ENCODE measurements around the gene IDUA.

The IDUA gene

DNA sequence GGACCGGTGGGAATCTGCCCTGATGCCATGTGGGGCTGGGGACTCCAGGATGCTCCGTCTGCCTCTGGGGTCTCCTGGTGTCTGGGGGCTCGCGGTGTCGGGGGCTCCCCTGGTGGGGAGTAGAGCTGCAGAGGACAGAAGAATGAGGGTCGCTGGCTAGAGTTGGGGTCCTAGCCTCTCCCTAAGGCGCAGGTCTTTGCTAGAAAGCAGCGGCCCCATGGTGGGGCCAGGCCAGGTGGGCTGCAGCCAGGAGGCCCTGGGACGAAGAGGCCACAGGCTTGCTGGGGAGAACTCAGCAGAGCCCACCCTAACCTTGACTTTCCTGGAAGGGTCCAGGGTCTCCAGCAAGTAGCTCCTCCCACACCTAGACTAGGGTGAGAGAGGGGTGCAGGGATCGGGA is 46.0 kb downstream of the IDUA start:
- TF ChIP-seq, protein P1, sequence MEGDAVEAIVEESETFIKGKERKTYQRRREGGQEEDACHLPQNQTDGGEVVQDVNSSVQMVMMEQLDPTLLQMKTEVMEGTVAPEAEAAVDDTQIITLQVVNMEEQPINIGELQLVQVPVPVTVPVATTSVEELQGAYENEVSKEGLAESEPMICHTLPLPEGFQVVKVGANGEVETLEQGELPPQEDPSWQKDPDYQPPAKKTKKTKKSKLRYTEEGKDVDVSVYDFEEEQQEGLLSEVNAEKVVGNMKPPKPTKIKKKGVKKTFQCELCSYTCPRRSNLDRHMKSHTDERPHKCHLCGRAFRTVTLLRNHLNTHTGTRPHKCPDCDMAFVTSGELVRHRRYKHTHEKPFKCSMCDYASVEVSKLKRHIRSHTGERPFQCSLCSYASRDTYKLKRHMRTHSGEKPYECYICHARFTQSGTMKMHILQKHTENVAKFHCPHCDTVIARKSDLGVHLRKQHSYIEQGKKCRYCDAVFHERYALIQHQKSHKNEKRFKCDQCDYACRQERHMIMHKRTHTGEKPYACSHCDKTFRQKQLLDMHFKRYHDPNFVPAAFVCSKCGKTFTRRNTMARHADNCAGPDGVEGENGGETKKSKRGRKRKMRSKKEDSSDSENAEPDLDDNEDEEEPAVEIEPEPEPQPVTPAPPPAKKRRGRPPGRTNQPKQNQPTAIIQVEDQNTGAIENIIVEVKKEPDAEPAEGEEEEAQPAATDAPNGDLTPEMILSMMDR (IDR thresholded peaks at IDR 0.05; ENCODE audit: insufficient read depth, low read length, missing control alignments) = no peak
- DNase-seq (ENCODE audit: low read depth, low spot score) = no peak
- H3K4me3 ChIP-seq (ENCODE audit: low read depth, low read length) = no peak overlapping the region
- ChIA-PET POLR2A (no interaction called here), CTCF (no interaction called here)

DNA sequence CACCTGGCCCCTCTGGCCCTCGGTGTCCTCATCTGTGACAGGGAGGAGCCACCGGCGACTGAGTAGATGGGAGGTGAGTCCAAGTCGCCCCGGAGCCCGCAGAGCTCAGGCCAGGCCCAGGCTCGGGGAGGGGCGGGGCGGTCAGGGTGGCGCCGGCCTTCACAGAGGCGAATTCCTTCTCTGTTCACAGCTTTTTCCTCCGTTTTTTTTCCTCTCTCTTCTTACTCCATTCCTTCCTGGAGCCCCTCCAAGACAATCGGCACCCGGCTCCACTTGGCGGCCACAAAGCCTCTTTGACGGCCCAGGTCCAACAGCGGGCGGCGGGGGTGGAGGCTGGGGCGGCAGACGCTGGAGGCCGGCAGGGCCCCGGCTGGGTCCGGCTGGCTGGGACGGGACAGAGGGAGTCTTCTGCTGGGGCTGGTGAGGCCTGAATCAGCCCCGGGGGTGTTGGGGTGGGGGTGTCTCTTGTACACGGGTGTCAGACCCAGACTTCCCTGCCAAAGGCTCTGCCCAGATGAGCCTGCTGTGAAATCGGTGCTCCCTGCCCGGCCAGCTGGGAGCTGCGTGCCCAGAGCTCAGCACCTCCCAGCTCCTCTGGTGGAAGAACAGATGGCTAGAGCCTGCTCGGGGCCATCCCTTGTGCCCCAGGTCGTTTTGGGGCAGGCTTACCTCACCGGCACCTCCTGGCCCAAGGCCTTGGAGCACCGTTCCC is 47.2 kb downstream of the IDUA start:
- H3K4me3 ChIP-seq (ENCODE audit: low read depth, low read length) = no peak overlapping the region
- ChIA-PET POLR2A (interaction anchor here (1.2 kb wide), 1 partner anchor 10 kb away, joined by 3 read pairs; no protein-coding TSS in a partner anchor), CTCF (no interaction called here)
- DNase-seq (ENCODE audit: low read depth, low spot score) = no peak
- TF ChIP-seq, protein P1 (IDR thresholded peaks at IDR 0.05; ENCODE audit: insufficient read depth, low read length, missing control alignments) = no peak

DNA sequence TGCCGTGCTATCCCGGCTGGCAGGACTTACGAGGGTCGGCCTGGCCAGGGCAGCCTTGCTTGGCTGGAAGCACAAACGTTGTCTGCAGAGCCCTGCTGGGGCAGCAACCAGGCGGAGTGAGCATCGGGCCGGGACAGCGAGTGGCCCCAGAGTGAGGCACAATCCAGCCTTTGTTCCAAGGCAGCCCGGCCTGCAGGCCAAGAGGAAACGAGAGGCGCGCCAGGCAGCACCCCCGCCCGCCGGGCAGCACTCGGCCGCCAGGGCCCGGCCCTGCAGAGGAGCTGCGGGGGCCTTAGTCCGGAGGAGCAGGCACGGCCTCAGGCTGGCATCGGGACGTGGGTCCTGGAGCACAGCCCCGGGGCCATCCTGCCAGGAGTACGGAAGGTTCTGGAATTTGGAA is 48.7 kb downstream of the IDUA start:
- CTCF ChIA-PET = no interaction called here
- POLR2A ChIA-PET = no interaction called here
- DNase-seq (ENCODE audit: low read depth, low spot score) = no peak
- H3K4me3 ChIP-seq (ENCODE audit: low read depth, low read length) = no peak overlapping the region
- TF ChIP-seq, protein P1 (IDR thresholded peaks at IDR 0.05; ENCODE audit: insufficient read depth, low read length, missing control alignments) = no peak

DNA sequence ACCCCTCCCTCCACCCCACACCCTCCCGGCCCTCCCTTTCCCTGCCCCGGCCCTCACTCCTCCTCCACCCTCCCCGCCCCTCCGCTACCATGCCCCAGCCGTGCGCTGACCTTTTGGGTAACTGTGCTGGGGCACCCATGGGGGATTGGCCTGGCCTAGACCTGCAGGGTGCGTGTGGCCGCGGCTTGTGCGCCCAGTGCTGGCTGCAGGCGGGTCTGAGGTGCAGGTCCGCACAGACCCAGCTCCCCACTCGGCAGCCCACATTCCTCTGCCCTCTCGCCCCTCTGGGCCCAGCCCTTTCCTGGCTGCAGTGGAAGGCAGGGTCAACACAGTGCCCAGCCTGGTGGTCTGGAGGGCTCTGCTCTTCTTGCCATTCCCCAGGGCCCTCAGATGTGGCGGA is 49.3 kb downstream of the IDUA start:
- DNase-seq (ENCODE audit: low read depth, low spot score) = no peak
- TF ChIP-seq, protein P1 (IDR thresholded peaks at IDR 0.05; ENCODE audit: insufficient read depth, low read length, missing control alignments) = no peak
- CTCF ChIA-PET = interaction anchor here (0.5 kb wide), 1 partner anchor 43 kb away, joined by 3 read pairs; no protein-coding TSS in a partner anchor
- POLR2A ChIA-PET = no interaction called here
- H3K4me3 ChIP-seq (ENCODE audit: low read depth, low read length) = no peak overlapping the region

DNA sequence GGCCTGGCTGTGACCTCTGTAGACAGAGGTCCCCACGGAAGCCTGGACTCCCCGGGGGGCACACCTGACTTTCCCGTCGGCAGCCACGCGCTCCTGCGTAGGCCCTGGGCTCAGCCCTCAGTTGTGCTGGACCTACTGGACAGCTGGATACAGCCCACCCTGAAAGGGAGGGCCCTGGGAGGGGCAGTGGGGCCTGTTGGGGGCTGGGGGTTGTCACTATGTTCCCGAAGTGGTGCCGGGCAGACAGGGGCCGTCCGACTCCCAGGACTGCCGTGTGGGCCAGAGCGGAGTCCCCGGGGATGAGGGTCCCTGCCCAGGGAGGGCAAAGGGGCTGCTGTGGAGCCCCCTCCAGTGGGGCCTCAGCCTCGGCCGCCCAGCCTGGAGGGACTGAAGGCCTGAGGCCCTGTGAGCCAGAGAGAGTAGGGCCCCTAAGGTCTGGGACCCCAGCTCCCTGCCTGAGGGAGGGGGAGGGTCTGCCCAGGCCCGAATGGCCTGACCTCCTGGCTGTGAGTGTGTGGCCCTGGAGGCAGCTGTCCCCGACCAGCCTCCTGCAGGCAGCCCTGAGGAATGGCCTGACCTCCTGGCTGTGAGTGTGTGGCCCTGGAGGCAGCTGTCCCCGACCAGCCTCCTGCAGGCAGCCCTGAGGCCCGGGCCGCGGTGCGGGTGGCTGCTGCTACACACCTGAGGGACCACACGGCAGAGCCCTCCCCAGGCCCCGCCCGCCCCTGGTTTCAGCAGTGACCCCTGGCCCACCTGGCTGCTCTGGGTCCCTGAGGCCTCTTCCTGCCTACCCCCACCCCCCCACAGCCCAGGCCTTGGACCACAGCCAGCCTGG is 50.3 kb downstream of the IDUA start:
- no peak for DNase-seq (ENCODE audit: low read depth, low spot score)
- H3K4me3 ChIP-seq (ENCODE audit: low read depth, low read length) = no peak overlapping the region
- TF ChIP-seq, protein P1 (IDR thresholded peaks at IDR 0.05; ENCODE audit: insufficient read depth, low read length, missing control alignments) = no peak
- CTCF ChIA-PET = interaction anchor here (0.5 to 0.9 kb wide), 2 partner anchors 9 to 42 kb away, joined by 3 to 4 read pairs; no protein-coding TSS in a partner anchor
- POLR2A ChIA-PET = no interaction called here

DNA sequence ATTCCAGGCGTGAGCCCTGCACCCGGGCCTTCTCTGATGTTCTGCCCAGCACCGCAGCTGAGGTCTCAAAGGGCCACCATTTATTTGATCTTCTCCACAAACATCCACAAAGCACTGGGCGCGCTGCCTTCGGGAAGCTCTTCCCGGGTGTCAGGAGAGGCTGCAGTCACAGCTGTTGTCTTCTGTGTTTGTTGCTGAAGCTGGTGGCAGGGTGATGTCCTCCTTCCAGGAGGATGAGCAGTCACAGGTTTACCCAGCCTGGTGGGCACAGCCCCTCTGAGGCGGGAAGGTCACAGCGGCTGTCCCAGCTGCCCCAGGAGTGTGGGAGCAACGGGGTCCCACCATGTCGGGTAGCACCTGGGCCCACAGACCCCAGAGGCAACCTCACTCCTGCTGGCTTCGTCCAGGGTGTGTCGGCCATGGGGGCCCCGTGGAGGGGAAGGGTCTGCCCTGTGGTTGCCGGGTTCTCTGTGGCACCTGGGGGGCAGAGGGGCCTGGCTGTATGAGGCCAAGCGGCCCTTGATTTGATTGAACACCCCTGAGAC is 52.2 kb downstream of the IDUA start:
- ChIA-PET POLR2A (no interaction called here), CTCF (no interaction called here)
- no peak overlapping the region for H3K4me3 ChIP-seq (ENCODE audit: low read depth, low read length)
- TF ChIP-seq, protein P1 (IDR thresholded peaks at IDR 0.05; ENCODE audit: insufficient read depth, low read length, missing control alignments) = no peak
- no peak for DNase-seq (ENCODE audit: low read depth, low spot score)
